Measurements from ENCODE around the gene BACH1.

BACH1 gene

GRCh38 chr21:29384683-29385359 lies 86.1 kb downstream of the BACH1 start:
- DNase-seq: no peak

- DNase-seq: no peak
Measured at GRCh38 chr21:29385934-29386520, 87.3 kb downstream of the BACH1 start.

GRCh38 chr21:29386803-29387202 lies 88.1 kb downstream of the BACH1 start:
- DNase-seq: no peak

GRCh38 chr21:29387598-29387997 lies 88.9 kb downstream of the BACH1 start:
- DNase-seq: no peak

- DNase-seq: no peak
Measured at GRCh38 chr21:29389136-29389535, 90.4 kb downstream of the BACH1 start.

GRCh38 chr21:29390778-29391177 lies 92.1 kb downstream of the BACH1 start:
- no peak for DNase-seq

GRCh38 chr21:29394051-29394450 lies 95.3 kb downstream of the BACH1 start:
- DNase-seq: no peak
